K562 (cell line): ENCODE data around the gene OR2B2. TPM values are rescaled to one million over a fixed set of nuclear protein-coding genes. Genes with fewer than 3 reads are reported as not detected.

Experiments used
- DNMT1 ChIP-seq: fragments of 450-650 bp; IDR thresholded peaks from 2 replicates; pipeline ENCODE4 v1.6.1; 2016; ENCODE audit warnings: antibody characterized with exemption, mild to moderate bottlenecking
- FOXA3 ChIP-seq, 2 experiments: fragments of 450-650 bp in 1 of 2; sonication (generic) in 1 of 2; formaldehyde crosslinking; IDR thresholded peaks in 1 of 2; conservative IDR thresholded peaks in 1 of 2; 2 replicates each; pipeline versions ENCODE4 v1.4.0 to v1.8.0; 2020 to 2022; ENCODE audit warnings: mild to moderate bottlenecking in 2 of 2, missing genetic modification reagents in 1 of 2
- REST ChIP-seq, 2 experiments: fragments of 450-650 bp; formaldehyde crosslinking in 1 of 2; IDR thresholded peaks; 2 replicates each; pipeline versions ENCODE4 v1.4.0 to v1.6.1; 2014 to 2020; ENCODE audit warnings: mild to moderate bottlenecking in 2 of 2, borderline replicate concordance in 1 of 2, low read depth in 1 of 2
- SAFB ChIP-seq: fragments of 200-400 bp; formaldehyde crosslinking; IDR thresholded peaks from 2 replicates; pipeline ENCODE4 v1.6.1; 2017; ENCODE audit warnings: low read depth, low read length, borderline replicate concordance
- ZNF121 ChIP-seq: sonication (generic); formaldehyde crosslinking; conservative IDR thresholded peaks from 2 replicates; pipeline ENCODE4 v1.8.0; 2022; ENCODE audit warnings: missing genetic modification reagents
- ZNF695 ChIP-seq: fragments of 450-650 bp; formaldehyde crosslinking; IDR thresholded peaks from 2 replicates; pipeline ENCODE4 v1.4.0; 2020; ENCODE audit warnings: mild to moderate bottlenecking, moderate library complexity
- polyA plus RNA-seq, 8 experiments: library from polyadenylated mRNA; depleted of rRNA in 4 of 8; stranded (reverse) in 5 of 8; unstranded in 3 of 8; fragments of >200 nt; fragmentation: Nextera tagmentation in 2 of 8; fragmentation: Illumina TruSeq in 1 of 8; extraction: Ambion mirVana in 2 of 8; extraction: Trizol in 1 of 8; gene quantifications; 2 replicates each; pipeline versions ENCODE4 v1.2.1 to v1.2.3, GENCODE V29; 2011 to 2014; ENCODE audit warnings: inconsistent platforms in 1 of 8, missing spikeins in 1 of 8
- total RNA-seq, 7 experiments: library from RNA; depleted of rRNA in 6 of 7; stranded (reverse); fragments of >200 nt in 6 of 7; fragmentation: Illumina TruSeq in 2 of 7; extraction: Trizol in 2 of 7; gene quantifications; 2 replicates each; pipeline versions ENCODE4 v1.2.1 to v1.2.3, GENCODE V29; 2011 to 2021; ENCODE audit warnings: low replicate concordance in 1 of 7
- TF ChIP-seq, protein P1 (sequence below): fragments of 450-650 bp; IDR thresholded peaks from 2 replicates; pipeline ENCODE4 v1.6.1; 2016; ENCODE audit warnings: low read depth
- TF ChIP-seq, protein P2 (sequence below), 2 experiments: fragments of 450-650 bp in 1 of 2; sonication (generic) in 1 of 2; formaldehyde crosslinking in 1 of 2; IDR thresholded peaks in 1 of 2; conservative IDR thresholded peaks in 1 of 2; 2 replicates each; pipeline versions ENCODE4 v1.6.1 to v1.8.1; 2016 to 2023; ENCODE audit warnings: mild to moderate bottlenecking in 2 of 2, moderate library complexity in 2 of 2, inconsistent platforms in 1 of 2, missing genetic modification reagents in 1 of 2

The OR2B2 gene
- total and polyA plus RNA-seq, 9 of the 15 experiments (the other 6 are each of a cell fraction or from before 2014, with no cell fraction given) = 0.24 TPM; not detected in 8

GRCh38 chr6:27897580-27898206, 14.5 kb downstream of the OR2B2 start (continued):
- TF ChIP-seq REST (IDR thresholded peaks at IDR 0.05; ENCODE audit: borderline replicate concordance) = no peak
- no peak for TF ChIP-seq REST (CRISPR knock-in tag; IDR thresholded peaks at IDR 0.05; ENCODE audit: low read depth)
- TF ChIP-seq, protein P1, sequence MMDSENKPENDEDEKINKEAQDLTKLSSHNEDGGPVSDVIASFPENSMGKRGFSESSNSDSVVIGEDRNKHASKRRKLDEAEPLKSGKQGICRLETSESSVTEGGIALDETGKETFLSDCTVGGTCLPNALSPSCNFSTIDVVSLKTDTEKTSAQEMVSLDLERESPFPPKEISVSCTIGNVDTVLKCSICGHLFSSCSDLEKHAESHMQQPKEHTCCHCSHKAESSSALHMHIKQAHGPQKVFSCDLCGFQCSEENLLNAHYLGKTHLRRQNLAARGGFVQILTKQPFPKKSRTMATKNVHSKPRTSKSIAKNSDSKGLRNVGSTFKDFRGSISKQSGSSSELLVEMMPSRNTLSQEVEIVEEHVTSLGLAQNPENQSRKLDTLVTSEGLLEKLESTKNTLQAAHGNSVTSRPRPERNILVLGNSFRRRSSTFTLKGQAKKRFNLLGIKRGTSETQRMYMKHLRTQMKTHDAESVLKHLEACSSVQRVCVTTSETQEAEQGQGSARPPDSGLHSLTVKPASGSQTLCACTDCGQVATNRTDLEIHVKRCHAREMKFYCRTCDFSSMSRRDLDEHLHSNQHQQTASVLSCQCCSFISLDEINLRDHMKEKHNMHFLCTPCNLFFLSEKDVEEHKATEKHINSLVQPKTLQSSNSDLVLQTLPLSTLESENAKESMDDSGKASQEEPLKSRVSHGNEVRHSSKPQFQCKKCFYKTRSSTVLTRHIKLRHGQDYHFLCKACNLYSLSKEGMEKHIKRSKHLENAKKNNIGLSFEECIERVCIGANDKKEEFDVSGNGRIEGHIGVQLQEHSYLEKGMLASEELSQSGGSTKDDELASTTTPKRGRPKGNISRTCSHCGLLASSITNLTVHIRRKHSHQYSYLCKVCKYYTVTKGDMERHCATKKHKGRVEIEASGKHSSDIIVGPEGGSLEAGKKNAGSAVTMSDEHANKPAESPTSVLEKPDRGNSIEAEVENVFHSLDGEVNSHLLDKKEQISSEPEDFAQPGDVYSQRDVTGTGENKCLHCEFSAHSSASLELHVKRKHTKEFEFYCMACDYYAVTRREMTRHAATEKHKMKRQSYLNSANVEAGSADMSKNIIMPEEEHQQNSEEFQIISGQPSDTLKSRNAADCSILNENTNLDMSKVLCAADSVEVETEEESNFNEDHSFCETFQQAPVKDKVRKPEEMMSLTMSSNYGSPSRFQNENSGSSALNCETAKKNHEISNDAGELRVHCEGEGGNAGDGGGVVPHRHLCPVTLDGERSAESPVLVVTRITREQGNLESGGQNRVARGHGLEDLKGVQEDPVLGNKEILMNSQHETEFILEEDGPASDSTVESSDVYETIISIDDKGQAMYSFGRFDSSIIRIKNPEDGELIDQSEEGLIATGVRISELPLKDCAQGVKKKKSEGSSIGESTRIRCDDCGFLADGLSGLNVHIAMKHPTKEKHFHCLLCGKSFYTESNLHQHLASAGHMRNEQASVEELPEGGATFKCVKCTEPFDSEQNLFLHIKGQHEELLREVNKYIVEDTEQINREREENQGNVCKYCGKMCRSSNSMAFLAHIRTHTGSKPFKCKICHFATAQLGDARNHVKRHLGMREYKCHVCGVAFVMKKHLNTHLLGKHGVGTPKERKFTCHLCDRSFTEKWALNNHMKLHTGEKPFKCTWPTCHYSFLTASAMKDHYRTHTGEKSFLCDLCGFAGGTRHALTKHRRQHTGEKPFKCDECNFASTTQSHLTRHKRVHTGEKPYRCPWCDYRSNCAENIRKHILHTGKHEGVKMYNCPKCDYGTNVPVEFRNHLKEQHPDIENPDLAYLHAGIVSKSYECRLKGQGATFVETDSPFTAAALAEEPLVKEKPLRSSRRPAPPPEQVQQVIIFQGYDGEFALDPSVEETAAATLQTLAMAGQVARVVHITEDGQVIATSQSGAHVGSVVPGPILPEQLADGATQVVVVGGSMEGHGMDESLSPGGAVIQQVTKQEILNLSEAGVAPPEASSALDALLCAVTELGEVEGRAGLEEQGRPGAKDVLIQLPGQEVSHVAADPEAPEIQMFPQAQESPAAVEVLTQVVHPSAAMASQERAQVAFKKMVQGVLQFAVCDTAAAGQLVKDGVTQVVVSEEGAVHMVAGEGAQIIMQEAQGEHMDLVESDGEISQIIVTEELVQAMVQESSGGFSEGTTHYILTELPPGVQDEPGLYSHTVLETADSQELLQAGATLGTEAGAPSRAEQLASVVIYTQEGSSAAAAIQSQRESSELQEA = no peak
- 0 out of 4 replicates have a peak, but pooled peaks of 1 of the 2 experiments have one; percentile 12 for TF ChIP-seq FOXA3 (CRISPR knock-in tag; conservative IDR thresholded peaks at IDR 0.05 in 1 of 2, IDR thresholded peaks at IDR 0.05 in 1 of 2)
- TF ChIP-seq, protein P2, sequence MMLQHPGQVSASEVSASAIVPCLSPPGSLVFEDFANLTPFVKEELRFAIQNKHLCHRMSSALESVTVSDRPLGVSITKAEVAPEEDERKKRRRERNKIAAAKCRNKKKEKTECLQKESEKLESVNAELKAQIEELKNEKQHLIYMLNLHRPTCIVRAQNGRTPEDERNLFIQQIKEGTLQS (IDR thresholded peaks at IDR 0.05) = no peak
- TF ChIP-seq, protein P2 (CRISPR knock-in tag; conservative IDR thresholded peaks at IDR 0.05) = no peak
- TF ChIP-seq ZNF121 (CRISPR knock-in tag) = no peak
- no peak for TF ChIP-seq ZNF695
- no peak for TF ChIP-seq SAFB
- TF ChIP-seq DNMT1 = no peak
